NCI-H1417 treated with DMSO at 0.1 percent for 48 hours (cell line): ENCODE results near the gene IRF2BPL.

Experiments used
- DNase-seq: peaks from one replicate; lab custom pipeline; 2025; lab: John Stamatoyannopoulos, UW

The IRF2BPL gene

DNA sequence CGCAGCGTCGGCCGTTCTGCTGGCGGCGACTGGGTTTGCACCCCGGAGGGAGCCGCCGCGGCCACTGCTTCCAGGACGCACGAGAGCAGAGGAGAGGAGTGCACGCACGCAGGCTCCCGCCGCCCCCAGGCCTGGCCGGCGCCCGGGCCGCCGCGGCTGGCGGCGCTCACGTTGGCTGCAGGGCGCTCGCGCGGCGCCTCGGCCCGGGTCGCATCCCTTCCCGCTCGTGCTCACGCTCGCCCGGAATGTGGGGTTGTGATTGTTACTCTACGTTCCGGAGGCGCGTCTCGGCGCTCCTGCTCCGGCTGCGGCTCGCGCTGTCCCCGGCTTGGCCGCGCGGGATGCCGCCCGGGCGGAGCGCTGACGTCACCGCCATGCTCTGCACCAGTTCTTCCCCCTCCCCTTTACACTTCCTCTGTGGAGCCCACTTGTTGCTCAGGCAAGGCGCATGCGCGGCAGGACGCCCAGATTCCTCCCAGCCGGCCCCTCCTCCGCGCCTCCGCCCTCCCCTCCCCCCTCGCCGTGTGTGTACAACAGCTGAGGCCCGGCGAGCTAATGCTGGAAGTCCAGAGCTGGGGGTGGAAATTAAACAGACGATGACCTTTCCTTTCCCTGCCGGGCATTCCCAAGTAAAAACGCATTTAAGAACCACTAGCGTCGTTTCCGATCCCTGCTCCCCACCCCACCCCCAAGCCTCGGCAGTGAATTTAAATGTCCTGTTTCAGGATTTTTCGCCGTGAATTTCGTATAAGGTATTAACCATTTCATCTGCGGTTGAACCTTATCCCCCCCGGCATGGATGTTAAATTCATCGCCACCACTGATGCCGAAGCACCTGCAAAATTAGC lies at the start of gene IRF2BPL:
Gene IRF2BPL (minus strand): TSS at position 325 of the 848 bp plus-strand sequence. CDS start 916 bp downstream, outside the sequence.
- peak; percentile 96 for DNase-seq

DNA sequence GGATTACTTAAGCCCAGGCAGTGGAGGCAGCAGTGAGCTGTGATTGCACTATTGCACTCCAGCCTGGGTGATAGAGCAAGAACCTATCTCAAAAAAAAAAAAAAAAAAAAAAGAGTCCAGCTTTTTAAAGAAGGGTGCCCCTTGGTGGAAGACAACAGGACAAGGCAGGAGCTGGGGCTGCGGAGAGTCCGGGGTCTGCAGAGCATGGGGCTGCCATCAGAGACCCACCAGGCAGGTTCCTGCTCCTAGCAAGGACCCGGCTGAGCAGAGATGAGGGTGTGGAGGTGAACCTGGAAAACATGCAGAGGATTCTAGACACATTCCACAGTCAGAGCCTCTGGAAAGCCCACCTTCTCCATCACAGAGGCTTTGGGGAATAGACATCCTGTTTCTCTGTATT lies 48.5 kb upstream of the IRF2BPL start:
- no peak for DNase-seq

DNA sequence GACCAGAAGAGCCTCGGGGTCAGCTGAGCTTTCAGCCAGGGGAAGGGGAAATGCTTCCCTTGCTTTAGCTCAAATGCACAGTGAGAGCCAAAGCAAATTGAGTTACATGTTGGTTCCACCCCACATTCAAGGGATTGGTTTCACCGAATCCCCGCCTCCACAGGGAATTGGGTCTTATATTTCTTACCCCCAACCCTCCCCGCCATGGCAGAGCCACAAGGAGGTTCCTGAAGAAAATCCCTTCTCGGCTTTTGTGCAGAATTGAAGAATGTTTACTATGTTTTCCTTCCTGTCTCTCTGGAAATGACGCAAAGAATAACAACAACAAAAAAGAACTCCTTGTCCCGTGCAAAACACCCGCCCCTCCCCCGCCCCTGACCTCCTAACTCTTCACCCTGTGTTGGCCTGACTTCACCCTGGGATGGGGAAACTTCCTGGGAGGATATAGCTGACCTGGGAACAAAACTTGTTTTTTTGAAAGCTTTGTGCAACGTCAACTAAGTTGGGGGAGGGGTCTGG lies 47.7 kb upstream of the IRF2BPL start:
- DNase-seq: no peak

DNA sequence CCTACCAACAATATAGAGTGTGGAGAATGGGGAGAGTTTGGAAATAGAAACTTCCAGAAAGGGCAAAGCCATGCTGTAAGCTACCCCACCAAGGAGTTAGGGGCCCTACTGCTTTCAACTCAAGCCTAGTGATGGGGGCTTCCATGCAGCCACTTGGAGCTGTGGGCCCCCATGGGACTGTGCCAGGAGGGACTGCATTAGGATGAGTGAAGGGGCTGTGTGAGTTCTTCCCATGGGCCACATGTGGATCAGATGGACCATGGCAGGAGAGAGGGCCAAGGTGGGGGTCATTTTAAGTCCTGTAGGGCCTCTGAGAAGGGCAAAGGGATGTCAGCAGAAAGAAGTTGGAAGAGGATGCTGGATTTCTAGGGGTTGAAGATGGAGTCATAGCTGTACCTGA lies 46.5 kb upstream of the IRF2BPL start:
- no peak for DNase-seq

DNA sequence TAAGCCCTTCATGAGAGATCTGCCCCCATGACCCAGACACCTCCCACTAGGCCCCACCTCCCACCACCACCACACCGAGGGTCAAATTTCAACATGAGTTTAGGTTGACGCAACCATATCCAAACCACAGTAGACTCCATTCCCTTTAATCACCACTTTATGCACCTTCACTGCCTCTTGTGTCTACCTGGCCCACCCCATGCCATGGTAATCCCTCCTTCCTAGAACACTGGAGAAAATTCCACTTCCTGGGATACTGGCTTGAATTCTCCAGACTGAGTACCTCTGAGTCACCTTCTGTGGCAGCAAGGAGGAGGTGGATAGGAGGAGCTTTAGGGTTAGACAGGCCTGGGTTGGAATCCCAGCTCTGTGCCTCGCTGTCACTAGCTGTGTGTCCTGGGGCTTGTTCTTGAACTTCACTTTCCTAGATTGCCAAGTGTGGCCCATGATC lies 43.5 kb upstream of the IRF2BPL start:
- DNase-seq: no peak

DNA sequence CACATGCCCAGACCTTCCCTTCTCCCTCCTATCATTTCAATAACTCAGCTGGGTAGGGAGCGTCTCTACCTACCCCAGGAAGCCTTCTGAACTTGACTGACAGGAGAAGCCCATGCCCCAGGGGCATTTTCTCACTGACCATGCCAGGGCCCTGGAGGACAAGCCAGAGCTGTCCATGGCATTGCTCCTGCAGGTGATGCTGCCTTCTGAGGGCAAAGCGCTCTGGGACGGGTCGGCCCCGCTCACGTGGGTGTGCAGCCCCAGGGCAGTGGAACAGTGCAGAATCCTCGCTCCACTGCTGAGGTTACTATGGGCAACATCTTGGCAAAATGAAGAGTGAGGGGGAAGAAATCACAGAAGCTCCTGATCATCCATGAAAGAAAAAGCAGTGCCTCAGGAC lies 41.0 kb upstream of the IRF2BPL start:
- no peak for DNase-seq

DNA sequence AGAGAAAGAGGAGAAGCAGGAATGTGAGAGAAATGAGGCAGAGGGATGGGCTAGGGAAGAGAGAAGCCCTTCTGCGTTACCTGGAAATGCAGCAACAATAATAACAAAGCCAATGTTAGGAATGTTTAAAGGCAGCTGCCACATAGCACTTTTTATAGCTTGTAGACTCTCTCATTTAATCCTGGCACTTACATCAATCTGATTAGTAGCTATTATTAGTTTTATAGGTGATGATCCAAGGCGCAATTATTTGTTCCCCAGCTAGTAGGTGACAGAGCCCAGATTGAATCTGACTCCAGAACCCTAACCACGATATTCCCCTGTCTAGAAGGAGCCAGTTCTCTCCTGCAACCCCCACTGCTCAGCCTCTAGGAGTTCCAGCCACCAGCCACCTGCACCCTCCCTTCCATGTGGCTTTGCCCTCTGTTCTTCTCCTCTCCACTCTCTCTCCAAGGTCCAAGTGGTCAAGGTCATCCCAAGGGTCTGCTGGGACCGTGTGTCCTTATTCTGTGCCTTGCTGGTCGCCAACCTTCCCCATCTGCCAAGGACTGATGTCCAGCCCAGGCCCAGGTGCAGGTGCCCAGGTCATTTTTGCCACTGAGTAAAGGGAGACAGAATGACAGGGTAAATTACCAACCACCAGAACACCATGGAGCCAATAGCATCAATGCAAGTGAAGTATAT lies 40.2 kb upstream of the IRF2BPL start:
- no peak for DNase-seq

DNA sequence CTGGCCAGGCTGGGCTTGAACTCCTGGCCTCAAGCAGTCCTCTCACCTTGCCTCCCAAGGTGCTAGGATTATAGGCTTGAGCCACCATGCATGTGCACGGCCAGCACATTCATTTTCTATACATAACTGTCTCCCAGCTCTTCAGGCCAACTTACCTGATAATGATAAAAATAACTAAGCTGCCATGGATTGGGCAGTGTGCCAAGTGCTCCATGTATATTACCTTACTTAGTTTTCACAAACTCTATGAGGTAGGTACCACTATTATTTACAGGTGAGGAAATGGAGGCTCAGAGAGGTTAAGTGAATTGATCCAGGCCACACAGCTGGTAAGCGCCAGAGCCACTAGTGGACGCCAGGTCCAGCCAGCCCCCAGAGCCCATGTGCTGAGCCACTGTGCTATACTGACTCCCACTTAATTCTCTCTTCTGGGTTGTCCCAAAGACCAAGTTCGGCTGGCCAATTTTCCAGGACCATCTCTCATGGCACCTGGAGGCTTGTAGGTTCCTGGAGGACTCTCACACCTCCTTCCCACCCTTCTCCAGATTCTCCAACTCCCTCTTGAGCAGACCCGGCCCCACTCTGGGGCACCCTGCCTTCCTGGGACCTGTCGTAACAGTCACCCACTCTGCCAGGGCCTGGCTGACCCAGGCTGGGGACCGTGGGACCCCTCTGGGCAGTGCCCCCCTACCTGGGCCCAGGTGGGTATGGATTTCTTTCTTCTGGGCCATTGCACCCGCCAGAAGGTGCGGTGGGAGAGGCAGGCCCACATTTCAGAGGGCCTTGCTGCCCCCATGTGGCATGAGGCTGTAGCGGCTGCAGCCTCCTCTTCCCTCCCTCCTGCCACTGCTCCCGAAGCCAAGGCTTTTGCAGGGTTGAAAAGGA lies 39.4 kb upstream of the IRF2BPL start:
- DNase-seq: peak; percentile 15

DNA sequence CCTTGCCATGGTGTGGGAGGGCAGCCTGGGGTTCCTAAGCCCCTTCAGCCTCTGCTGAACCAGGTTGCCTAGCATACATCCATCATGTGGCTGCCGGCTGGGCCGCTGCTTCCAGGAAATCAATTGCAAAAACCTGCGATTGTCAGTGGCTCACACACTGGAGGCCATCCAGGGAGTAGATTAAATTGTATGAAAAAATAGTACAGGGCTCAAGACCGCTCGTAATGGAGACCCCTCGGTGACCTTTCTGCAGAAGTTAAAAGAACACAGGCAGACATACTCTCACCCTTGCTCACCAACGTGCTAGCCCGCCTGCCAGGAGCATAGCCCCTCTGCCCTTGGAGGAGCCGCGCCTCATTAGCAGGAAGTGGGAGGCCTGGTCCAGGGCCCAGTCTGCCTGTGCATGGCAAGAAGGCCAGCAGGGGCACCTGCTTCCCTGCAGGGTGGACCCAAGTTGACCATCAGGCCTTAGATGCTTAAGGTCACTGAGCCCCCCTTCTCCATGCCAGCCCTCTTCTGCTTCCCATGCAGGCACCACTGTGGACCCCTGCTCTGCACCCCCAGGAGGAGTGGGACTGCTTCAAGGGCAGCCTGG lies 38.2 kb upstream of the IRF2BPL start:
- DNase-seq: no peak

DNA sequence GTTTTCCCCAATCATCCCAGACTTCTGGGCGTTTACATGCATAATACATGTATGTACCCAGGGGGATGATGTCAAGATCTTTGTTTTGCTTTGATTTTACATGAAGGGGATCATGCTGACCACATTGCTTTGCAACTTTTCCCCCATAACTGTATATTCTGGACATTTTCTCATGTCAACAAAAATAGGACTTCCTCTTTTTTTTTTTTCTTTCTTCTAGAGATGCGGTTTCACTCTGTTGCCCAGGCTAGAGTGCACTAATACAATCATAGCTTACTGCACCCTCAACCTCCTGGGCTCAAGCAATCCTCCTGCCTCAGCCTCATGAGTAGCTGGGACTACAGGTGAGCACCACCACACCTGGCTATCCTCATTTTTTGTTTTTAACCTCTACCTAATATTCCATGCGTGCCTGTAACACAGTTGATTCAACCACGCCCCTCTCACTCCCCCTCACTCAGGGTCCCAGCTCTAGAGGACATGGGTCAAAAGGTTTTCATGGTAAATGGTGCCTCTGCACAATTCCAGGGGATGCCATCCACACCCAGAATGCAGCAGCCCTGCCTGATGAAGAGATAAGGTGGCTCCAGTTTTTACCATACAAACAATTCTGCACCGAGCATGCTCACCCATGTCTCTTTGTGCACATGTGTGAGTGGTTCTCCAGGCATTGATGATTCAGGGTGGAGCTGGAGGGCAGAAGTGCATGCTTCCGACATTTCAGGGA lies 37.5 kb upstream of the IRF2BPL start:
- DNase-seq: no peak

DNA sequence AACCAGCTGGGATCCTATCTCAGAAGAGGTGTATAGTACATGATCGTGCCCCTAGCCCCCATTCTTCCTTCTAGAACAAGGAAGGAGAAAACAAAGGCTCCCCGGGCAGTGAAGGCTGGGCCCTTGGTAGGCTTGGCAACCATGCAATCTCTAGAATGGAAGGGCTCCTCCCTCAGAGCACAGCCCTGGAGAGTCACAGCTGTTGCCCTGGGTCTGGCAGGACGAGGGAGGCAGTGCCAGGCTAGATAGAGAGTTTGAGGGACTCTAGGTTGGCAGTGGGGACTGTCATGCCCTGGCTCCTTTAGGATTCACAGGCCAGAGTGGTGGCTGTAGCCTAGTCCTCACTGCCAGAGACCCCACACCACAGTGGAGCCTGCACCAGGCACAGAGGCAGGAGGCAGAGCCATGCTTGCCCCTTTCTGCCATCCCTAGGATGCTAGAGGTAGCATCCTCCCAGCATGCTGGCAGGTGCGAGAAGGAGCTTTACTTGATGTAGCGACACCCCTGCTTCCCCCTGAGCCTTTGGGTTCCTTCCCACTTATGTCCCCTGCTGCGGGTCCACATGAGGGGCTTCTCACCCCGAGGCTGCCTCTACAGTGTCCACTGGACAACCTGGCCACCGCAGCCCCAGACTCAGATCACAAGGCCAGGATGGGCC lies 36.1 kb upstream of the IRF2BPL start:
- no peak for DNase-seq

DNA sequence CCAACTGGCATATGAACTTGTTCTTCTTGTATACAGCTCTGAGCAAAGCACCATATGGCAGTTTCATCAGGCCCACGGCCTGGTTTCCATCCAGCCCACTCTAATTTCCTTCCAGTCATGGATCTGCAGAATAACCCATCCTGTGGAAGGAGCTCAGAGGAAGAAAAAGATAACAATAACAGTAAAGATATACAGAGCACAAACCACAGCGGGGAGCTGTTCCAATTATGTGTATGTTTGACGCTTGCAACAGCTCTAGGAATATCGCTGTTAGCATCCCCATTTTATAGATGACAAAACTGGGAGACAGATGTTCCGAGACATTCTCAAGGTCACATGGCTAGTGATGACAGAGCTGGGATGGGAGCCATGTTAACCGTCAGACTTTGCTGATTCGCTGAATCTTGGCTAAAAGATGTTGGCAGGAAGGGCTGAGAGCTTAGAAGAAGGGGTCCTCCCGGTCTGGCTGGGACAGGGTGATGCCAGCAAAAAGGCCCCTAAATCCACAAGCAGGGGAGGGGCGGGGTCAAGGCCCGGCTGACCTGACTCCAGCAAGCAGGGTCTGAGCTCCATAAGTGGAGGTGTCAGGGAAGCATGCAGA lies 35.2 kb upstream of the IRF2BPL start:
- no peak for DNase-seq

DNA sequence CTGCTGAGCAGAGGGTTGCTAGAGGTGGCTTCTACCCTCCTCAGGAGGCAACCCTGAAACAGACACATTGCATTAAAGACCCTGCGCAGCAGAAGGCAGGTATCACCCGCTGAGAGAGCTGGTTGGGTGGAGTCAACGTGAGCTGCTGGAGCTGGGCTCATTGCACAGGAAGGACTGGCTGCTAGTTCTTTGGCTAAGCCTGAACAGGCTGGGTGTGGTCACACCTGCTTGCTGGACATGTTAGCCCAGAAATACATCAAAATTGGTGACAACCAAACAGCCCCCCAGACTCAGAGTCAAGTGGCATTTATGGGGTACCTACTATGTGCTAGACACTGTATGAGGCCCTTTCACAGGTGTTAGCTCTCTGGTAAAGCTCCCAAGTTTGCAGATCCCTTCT lies 33.8 kb upstream of the IRF2BPL start:
- no peak for DNase-seq

DNA sequence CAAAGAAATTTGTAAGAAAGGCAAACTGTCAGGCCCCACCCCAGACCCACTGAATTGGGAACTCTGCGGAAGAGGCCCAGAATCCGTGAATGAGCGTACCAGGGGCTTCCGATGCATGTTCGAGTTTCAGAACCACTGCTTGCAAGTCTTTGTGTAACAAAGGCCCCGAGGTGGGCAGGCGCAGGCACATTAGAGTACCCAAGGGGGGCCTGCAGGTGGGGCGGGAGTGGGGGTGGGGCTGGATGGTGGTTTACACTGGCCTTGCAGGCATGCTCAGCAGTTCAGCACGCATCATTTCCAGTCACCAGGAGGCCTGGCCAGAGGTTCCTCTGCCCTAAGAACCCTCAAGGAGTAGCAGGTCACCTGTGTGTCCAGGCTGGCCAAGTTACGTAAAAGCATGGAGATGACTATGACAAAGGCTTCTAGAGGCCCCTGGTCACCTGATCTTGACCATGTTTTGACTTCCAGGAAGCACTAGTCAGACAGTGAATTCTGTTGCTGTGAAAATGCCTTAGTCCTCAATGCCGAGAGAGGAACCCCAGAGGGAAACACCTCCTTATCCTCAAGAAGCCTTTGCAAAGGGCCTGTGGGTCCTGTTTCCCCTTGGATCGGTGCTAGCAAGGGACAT lies 33.2 kb upstream of the IRF2BPL start:
- no peak for DNase-seq

DNA sequence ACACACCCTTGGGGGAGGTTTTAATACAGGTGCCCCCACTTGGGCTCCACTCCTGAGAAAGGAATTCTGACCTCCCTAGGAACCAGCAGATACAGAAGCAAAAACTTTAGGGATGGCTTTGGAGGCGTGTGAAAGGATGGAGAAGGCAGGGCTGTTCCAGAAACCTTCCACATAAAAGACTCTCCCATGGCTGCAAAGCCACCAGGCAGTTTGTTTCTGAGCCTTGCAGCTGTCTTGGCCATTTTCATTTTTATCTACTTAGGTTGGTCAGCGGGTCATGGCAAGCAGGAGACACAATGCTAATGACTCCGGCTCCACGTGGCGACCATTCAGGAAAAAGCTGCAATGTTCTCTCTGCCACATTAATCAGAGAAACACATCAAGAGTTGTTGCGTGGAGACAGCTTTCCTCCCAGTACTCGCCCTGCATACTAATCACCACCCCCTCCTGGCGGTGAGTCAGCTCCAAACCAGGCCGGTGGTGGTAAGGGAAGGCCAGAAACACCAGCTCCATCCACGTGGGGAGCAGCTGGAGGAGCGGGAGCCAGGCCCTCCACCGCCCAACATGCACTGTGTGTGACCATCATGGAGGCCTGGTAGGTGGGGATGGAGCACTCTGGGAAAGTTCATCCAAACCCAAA lies 30.9 kb upstream of the IRF2BPL start:
- DNase-seq: peak; percentile 46

DNA sequence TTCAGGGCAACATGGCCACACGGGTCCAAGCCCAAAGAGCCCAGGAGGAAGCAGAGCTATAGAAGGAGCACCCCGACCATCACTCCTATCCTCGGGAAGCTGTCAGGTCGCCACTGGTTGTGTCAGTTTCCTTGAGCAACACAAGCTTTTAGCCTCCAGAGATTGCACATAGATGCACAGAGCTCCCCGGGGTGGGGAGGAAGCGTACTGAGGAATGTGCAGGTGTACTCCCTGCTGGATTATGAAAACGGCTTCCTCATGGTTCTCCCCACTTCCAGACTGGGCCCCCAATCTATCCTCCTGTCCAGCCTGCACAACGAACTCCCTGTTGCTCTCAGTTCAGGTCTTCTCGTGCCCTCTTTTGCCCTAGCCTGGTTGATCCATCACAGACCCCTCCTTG lies 30.3 kb upstream of the IRF2BPL start:
- DNase-seq: no peak

DNA sequence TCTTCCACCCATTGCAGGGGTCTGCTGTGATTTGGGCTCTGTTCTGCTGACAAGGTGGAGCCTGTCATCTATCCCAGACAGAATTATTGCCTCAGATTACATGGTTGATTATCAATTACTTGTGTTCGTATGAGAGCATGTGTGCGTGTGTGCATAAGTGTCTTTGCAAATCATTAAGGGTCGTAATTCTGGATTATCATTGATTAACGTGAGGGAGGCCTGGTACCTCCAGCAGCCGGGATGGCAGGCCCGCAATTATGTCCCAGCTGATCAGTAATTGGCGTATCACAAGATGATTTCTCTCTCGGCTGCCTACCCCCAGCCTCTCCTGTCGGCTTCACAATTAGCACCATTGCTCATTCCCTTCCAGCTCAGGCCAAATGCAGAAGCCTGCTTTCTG lies 29.6 kb upstream of the IRF2BPL start:
- DNase-seq: no peak

DNA sequence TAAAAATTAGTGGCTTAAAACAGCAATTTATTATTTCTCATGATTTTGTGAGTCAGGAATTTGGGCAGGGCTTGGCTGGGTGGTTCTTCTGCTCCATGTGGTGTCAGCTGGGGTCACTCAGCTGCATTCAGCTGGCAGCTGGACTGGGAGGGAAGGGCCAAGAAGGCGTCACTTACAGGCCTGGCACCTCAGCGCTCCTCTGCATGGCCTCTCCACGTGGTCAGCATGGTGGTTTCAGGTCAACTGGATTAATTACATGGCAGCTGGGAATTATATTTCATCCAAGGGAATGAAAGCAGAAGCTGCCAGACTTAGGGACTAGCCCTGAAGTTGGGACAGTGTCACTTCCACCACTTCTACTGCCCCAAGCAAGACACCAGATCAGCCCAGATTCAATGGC lies 27.5 kb upstream of the IRF2BPL start:
- DNase-seq: no peak

DNA sequence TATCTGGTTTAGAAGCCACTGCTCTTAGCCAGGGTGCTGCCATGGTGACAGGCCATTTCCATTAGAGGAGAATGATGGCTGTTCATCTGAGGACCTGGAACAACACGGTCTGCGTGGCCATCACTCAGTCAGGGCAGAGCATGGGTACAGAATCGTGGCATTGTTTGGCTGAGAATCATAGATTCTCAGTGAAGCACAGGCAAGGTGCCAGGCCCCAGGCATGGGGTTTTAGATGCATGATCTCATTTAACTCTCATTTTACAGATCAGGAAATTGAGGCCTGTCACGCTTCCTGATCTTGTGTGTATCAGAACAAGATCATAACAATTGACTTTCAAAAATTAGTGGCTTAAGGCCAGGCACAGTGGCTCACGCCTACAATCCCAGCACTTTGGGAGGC lies 26.8 kb upstream of the IRF2BPL start:
- DNase-seq: no peak
